Measurements from ENCODE around the gene LTO1.

The LTO1 gene

DNA sequence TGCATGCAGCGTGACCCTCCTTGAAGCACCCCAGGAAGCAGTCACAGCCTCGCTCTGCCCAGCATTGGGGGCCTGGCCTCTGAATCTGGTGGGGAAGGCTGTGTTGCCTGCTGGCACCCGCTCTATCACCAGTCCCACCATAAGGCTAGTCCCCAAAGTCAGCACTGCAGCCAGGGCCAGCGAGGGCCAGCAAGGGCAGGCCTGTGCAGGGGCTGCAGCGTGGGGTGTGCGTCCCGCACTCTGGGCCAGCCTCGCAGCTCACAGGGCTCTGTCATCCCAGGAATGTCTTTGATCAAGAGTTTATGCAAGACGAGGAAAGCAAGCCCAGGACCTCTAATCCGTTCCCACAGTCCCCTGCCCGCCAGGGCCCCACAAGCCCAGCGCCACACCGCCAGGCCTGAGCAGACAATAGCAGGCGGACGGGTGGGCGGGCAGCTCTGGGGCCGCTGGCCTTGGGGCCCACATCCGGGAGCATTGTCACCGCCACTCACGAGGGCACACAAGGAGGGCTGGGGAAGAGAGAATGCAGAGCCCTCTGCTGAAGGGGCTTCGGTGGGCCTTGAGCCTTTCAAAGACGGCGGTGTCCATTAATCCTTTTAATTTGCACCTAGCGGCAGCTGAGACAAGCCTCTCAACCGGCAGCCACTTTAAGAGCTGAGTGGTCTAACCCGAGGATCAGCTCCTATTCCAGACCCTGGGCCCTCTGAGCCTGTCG, 17.1 kb downstream of the LTO1 start:
- no peak for DNase-seq (ENCODE audit: low spot score)

DNA sequence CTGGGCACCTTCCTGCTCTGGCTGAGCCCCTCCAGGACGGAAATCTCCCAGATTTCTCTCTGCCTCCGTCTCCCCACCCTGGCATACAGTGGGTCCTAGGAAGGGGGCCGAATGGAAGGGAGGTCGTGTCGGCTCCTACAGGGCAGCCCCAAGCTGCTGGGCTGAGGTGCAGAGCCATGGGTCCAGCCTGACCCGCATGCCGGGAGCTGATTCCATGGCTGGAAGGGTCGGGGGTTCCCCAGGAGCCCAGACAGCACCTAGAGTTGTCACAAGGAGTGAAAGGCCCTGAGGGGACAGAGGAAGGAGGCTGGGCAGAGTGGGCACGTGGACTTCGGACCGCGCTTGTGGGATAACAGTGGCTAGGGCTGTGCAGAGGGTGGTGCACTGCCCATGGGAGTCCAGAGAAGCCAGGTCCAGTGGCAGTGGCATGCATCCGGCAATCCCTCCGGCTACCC, 17.7 kb downstream of the LTO1 start:
- DNase-seq (ENCODE audit: low spot score), result no peak

DNA sequence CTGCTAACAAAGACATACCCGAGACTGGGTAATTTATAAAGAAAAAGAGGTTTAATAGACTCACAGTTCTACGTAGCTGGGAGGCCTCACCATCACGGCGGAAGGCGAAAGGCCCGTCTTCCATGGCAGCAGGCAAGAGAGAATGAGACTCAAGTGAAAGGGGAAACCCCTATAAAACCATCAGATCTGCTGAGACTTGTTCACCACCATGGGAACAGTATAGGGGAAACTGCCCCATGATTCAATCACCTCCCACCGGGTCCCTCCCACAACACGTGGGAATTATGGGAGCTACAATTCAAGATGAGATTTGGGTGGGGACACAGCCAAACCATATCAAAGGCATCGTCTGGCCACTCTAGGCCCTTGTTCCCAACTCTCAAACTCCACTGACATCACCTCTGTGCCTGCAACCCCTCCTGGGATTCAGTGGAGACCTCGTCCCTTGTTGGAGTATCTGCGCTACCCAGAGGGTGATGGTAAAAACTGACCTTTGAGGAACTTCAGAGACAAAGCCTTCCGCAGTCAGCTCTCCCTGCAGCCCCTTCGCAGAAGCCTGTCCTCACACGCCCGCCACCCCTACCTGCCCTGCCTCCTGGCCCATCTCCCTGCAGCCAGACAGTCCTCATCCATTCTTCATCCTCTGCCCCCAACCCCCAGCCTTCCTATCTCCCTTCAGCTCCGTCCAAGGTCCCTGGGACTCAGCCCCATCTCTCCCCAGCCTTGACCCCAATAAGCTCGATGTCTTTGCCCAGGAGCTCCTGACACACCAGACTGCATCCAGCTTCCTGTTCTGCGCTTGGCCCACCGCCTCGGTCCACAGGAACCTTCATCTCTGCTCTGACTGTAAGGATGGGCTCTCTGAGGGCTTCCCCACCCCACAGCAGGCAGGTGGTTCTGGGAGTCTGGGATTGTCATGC, 18.4 kb downstream of the LTO1 start:
- no peak for DNase-seq (ENCODE audit: low spot score)

DNA sequence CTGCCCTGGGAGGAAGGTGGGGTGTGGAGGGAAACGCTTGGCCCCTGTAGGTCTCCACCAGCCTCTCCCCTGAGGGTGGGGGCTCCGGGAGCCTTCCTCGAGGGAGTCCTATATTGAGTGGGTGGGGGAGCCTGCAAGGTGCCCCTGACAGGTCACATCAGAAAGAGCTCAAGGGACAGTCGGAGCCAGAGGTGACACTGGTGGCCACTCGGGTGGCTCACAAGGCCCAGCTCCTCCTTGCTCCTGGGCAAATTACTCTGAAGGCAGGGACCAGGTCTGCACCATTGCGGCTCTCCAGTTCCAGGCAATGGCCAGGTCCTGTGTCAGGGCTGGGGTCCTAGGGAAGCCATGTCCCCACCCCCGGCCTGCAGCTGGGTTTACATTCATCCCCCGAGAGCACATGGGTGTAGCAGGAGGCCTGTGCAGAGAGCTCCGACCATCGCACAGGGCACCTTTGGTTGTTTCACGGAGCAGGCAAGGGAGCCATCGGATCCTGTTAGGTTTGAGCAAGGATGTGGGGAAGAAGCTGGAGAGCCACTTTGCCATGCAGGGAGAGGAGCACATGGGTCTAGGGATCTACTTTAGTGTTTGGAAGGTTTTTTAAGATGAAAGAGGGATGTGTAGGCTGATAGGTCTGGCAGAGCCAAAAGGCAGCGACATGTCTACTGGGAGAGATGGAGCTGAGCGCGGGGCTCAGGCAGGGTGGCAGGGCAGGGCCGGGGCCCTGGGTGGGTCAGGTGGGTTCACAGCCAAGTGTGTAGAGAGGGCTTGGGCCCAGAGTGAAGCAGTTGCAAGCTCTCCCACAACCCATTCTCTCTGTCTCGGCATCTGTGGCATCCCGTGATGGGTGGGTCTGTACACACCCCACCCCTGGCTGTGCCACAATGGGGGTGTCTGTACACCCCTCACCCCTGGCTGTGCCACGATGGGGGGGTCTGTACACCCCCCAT, 19.4 kb downstream of the LTO1 start:
- no peak for DNase-seq (ENCODE audit: low spot score)

DNA sequence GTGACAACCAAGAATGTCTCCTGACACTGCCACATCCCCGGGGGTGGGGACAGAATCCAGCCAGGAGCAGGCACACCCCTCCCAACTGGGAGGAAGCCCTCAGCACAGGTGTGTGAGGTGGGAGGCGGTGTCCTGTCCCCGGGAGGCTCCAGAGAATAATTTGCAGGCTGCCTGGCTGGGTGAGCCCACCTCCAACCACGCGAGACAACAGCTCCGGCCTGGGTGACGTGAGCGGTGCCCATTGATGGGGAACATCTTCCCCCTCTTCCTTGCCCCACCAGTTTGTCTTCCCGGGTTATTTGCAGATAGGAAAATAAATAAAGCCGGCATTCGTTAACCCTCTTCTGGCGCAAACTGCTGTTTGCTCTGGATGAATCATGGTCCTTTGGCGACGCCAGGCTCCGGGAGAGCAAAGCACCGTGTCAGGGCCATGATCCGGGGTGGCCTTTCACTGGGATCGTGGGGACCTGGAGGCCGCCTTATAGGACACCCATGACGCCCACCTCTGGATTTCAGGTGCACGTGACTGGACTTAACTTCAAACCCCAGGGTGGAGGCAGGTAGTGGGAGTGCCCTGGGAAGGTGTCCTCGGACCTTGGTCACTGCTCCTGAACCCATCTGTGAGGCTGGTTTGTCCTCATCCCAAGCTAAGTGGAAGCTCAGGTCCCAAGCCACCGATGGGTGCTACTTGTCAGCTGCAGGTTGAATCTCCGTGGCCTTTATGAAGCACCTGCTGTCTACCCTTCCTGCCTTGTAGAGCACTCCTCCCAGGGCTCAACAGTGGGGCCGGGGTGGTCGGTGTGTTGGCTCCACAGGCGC, 20.3 kb downstream of the LTO1 start:
- no peak for DNase-seq (ENCODE audit: low spot score)

DNA sequence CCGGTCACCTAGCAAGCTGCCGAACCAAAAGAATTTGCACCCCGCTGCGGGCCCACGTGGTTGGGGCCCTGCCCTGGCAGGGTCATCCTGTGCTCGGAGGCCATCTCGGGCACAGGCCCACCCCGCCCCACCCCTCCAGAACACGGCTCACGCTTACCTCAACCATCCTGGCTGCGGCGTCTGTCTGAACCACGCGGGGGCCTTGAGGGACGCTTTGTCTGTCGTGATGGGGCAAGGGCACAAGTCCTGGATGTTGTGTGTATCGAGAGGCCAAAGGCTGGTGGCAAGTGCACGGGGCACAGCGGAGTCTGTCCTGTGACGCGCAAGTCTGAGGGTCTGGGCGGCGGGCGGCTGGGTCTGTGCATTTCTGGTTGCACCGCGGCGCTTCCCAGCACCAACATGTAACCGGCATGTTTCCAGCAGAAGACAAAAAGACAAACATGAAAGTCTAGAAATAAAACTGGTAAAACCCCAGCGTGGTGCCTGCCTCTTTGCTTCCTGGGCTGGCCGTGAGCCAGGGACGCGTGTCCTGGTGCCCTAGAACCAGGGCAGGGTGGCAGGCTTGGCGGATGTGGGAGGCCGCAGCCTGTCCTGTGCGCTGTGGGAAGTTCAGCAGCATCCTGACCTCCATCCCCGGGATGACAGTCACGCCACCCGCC, 21.0 kb downstream of the LTO1 start:
- no peak for DNase-seq (ENCODE audit: low spot score)

DNA sequence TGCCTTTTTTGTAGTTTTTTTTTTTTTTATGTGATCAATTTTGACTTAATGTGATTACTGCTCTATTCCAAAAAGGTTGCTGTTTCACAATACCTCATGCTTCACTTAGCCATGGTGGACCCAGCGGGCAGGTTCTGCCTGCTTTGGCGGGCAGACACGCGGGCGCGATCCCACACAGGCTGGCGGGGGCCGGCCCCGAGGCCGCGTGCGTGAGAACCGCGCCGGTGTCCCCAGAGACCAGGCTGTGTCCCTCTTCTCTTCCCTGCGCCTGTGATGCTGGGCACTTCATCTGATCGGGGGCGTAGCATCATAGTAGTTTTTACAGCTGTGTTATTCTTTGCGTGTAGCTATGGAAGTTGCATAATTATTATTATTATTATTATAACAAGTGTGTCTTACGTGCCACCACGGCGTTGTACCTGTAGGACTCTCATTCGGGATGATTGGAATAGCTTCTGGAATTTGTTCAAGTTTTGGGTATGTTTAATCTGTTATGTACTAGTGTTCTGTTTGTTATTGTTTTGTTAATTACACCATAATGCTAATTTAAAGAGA, 21.7 kb downstream of the LTO1 start:
- no peak for DNase-seq (ENCODE audit: low spot score)

DNA sequence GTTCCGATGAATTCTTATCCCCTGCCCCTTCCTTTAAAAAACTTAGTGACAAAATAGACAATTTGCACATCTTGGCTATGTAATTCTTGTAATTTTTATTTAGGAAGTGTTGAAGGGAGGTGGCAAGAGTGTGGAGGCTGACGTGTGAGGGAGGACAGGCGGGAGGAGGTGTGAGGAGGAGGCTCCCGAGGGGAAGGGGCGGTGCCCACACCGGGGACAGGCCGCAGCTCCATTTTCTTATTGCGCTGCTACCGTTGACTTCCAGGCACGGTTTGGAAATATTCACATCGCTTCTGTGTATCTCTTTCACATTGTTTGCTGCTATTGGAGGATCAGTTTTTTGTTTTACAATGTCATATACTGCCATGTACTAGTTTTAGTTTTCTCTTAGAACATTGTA, 22.2 kb downstream of the LTO1 start:
- DNase-seq (ENCODE audit: low spot score), result no peak

DNA sequence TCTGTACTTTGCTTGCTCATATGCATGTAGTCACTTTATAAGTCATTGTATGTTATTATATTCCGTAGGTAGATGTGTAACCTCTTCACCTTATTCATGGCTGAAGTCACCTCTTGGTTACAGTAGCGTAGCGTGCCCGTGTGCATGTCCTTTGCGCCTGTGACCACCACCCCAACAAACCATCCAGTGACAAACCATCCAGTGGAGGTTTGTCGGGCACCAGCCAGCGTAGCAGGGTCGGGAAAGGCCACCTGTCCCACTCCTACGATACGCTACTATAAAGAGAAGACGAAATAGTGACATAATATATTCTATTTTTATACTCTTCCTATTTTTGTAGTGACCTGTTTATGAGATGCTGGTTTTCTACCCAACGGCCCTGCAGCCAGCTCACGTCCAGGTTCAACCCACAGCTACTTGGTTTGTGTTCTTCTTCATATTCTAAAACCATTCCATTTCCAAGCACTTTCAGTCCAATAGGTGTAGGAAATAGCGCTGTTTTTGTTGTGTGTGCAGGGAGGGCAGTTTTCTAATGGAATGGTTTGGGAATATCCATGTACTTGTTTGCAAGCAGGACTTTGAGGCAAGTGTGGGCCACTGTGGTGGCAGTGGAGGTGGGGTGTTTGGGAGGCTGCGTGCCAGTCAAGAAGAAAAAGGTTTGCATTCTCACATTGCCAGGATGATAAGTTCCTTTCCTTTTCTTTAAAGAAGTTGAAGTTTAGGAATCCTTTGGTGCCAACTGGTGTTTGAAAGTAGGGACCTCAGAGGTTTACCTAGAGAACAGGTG, 23.1 kb downstream of the LTO1 start:
- no peak for DNase-seq (ENCODE audit: low spot score)

DNA sequence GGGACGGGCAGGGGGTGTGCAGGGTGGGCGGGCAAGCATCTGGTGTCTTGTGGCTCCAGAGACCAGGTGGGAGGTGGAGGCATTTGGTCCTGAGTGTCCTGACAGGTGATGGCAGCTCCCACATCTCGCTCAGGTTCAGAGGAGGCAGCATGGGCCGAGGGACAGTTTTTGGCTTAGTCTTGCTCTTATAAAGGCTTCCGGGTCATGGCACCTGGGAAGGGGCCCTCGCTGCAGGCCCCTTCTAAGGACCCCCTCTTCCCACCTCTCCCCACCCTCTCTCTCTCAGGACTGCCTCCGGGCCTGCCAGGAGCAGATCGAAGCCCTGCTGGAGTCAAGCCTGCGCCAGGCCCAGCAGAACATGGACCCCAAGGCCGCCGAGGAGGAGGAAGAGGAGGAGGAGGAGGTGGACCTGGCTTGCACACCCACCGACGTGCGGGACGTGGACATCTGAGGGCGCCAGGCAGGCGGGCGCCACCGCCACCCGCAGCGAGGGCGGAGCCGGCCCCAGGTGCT, 24.3 kb downstream of the LTO1 start:
- no peak for DNase-seq (ENCODE audit: low spot score)

DNA sequence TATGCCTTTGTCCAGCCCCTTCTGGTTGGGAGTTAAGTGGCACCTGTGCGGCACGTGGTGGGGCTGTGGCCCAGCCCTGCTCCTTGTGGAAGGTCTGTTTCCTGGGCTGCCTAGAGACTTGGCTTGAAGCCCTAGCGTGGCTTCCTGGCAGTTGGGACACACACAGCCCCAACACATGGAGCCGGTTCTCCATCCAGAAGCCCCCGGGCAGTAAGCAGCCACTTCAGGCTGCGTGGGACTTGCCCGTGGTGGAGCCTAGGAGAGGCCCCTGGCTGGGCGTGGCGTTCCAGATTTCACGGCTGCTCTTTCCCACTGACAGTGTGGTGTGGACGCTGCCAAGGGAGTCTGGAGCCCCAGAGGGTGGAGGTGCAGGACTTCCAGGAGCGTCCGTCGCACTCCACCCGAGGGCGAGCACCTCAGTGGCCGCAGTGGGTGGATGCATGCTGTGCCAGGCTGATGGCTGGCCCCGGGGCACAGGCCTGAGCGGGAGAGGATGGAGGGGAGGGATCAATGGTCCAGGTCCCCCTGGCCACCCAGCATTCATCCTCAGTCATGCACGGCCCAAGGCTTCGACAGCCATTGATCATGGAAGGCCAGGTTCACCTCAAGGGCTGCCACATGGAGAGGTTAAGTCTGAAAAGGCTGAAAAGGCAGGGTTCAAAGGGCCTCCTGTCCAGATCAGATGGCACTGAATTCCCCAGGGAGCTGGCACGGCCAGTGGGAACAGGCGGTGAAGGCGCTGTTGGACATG, 24.9 kb downstream of the LTO1 start:
- DNase-seq (ENCODE audit: low spot score), result no peak

DNA sequence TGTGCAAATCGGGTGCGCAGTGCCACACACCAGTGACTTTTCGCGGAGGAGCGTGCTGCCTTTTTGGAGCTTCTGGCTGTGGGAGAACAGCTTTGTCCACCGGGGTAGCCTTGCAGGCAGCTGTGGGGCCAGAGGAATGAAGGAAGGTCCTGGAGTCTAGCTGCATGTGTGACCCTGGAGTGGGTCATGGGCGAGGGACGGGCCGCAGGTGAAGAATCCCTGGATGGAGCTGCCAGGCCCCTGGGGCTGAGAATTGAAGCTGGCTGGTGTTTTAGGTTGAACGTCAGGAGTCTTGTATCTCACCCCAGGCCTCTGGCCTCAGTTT, 25.6 kb downstream of the LTO1 start:
- DNase-seq (ENCODE audit: low spot score), result no peak

DNA sequence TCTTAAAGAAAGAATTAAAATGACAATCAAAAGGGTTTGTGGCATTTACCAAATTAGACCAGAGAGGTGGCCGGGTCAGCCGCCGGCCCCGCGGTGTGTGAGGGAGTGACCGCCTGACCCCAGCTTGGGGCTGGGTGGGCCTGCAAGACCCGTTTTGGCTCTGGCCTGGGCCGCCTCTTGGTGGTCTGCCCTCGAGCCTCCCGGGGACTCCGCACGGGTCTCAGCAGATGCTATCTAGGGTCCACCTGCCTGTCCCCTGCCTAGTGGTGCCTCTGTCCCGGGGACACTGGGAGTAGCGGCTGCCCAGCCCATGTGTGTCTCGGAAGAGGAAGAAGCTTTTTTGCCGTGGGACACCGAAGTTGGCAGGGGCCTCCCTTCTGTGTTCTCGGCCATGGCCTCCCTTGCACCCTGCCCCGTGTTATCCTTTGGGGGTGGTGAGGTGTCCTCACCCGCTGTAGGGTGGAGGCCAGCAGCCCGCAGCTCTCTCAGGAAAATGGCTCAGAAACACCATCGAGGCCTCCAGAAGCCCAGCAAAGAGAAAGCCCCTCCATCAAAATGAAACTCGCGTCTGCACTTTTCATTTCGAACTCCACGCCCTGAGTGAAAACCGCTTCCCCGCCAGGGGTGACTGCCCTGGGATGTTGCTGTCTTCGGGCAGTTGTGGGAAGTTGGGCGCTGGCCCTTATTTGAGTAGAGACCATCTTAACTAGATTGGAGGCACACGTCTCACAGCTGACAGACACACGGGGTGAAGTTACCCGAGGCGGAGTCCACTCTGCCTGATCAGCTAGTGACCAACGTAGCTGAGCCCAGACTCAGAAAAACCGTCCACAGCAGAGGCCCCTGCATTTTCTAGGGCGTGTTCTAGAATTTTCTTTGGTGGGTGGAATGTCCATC, 26.2 kb downstream of the LTO1 start:
- DNase-seq (ENCODE audit: low spot score), result no peak

DNA sequence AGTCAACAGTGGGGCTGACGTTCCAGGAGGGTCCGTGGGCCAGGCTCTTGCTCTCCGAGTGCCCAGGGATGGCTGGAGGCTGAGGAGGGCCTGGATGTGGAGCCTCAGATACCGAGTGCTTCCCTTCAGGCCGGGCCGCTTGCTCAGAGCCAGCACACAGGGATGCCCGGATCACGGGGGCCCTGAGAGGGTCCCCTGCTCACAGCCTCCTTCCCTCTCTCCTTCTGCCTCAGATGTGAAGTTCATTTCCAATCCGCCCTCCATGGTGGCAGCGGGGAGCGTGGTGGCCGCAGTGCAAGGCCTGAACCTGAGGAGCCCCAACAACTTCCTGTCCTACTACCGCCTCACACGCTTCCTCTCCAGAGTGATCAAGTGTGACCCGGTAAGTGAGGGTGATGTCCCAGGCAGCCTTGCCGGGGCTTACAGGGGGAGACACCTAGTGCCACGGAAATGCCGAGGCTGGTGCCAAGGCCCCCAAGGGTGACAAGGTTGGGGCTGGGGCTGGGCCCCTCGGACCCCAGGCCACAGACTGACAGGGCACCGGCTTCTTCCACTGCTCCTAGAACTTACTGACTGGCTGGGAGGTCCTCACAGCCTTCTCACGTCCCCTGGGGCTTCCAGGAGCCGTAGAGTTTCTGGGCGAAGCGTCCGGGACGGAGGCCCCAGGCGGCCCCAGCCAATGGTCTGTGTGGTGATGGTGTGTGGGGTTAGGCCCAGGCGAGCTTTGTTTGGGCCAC, 27.2 kb downstream of the LTO1 start:
- DNase-seq (ENCODE audit: low spot score), result no peak

DNA sequence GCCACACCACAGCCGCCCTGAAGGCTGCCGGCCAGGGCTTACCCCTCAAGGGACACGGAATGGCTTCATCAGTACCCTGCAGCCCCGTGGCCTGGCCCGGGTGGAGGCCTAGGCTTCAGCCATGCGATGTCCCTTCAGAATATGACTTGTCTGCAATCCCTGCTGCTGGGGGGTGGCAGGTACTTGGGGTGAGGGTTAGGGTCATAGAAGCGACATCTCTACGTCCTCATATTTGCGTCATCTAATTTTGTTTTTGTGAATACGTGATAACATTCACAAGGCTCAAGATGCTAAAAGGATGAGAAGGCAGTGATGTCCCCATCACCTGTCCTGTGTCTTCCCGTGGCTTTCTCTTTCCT, 27.8 kb downstream of the LTO1 start:
- DNase-seq (ENCODE audit: low spot score), result no peak

DNA sequence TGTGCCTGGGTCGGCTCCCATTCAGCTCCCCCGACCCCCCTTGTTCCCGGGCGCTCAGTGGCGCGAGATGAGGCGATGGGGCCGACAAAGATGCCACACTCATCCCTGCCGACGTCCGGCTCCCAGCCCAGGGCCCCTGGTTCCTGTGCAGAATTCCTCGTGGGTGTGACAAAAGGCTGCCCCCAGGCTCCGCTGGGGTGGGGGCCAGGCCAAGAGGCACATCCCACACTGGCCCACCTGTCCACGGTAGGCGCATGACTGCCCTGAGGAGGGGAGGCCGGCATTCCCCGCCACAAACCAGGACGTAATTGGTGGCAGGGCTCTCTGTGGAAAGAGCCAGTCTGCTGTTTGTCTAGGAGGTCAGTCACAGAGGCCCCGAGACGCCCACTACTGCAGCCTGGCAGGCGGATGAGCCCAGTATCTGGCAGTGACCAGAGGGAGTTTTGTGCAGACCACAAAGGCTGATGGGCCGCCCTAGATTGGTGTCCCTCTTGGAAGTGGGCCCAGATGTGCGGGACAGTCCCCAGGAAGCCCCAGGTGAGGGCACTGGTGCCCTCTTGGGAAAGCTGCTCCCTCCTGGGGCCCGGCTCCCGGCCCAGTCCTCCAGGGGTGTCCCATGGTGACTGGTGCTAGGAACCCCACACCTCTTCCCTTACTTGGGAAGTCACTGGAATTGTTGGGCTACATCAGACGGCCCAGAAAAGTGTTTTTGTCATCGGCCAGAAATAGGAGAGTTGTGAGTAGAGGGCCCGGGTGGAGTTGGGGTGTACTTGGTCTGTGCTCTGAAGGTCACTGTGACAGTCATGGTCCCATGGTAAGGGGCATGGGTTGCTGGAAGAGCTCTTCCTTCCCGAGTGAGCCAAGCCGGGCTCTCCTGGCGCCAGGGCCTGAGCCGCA, 28.4 kb downstream of the LTO1 start:
- no peak for DNase-seq (ENCODE audit: low spot score)

All from hematopoietic multipotent progenitor cell treated with erythropoietin and hydrocortisone succinate and interleukin-3 and kit ligand, for 15 days (in vitro differentiated cells).